GM10266 (cell line): Measurements from ENCODE around the gene AVPR1A.

Experiments used
- DNase-seq: peaks from one replicate; pipeline ENCODE4 v3.0.0; 2012; ENCODE audit errors: extremely low spot score
- TF ChIP-seq, protein P1 (sequence below): IDR thresholded peaks from 2 replicates; pipeline ENCODE4 v1.5.1; 2012; ENCODE audit warnings: mild to moderate bottlenecking, low read depth; ENCODE audit not compliant: control insufficient read depth, insufficient read depth; ENCODE audit errors: missing control alignments

AVPR1A gene

DNA sequence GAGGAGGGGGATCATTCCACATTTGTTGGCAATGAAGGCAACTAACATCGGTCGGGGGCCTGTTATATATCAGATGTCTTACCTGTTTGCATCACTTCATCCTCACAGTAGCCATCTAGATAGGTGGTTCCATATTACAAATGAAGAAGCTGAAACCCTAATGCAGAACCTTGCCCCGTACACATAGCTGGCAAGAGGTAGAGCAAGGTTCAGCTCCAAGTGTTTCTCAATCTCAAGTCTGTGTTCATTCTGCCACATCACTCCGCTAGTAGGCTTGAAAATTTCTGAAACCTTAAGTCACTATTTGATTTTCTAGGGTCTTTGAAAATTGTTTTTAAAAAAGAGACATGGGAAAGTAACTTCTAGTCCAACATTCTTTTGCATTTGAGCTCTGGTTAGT is 17.0 kb downstream of the AVPR1A start:
- no peak for DNase-seq
- TF ChIP-seq, protein P1, sequence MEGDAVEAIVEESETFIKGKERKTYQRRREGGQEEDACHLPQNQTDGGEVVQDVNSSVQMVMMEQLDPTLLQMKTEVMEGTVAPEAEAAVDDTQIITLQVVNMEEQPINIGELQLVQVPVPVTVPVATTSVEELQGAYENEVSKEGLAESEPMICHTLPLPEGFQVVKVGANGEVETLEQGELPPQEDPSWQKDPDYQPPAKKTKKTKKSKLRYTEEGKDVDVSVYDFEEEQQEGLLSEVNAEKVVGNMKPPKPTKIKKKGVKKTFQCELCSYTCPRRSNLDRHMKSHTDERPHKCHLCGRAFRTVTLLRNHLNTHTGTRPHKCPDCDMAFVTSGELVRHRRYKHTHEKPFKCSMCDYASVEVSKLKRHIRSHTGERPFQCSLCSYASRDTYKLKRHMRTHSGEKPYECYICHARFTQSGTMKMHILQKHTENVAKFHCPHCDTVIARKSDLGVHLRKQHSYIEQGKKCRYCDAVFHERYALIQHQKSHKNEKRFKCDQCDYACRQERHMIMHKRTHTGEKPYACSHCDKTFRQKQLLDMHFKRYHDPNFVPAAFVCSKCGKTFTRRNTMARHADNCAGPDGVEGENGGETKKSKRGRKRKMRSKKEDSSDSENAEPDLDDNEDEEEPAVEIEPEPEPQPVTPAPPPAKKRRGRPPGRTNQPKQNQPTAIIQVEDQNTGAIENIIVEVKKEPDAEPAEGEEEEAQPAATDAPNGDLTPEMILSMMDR = no peak

DNA sequence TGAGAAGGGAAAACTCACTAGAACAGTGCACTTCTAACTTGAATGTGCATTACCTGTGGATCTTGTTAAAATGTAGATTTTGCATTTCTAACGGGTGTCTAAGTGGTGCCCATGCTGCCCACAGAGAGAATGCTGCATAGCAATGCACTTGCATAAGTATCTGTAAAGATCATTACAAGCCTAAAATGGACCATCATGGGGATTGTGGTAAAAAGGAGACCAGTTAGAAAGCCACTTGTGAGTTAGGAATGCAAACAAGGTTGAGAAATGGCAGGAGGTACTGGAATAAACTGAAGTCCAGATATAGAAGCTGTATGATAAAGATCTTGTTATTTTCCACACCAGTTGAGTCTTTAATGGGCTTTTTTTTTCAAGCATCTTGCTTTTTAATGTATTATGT is 18.8 kb downstream of the AVPR1A start:
- TF ChIP-seq, protein P1 = no peak

DNA sequence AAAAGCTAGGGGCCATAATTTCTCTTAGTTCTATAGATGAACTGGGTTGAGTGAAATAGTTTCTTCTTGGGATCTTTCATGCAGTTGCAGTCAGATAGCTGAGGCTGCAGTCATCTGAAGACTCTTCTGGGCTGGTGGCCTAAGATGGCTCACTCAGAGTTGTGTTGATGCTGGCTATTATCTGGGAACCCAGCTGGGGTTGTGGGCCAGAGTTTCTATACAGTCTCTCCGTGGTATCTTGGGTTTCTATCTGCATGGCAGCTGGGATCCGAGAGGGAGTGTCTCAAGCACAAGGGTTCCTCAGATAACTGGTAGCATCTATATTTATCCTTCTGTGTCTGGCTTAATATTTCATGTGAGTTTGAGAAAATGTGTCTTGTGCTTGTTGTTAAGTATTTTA is 21.1 kb downstream of the AVPR1A start:
- DNase-seq = no peak
- TF ChIP-seq, protein P1 = no peak

More for the DNA sequence above, 18.8 kb downstream of the AVPR1A start:
- DNase-seq = no peak

DNA sequence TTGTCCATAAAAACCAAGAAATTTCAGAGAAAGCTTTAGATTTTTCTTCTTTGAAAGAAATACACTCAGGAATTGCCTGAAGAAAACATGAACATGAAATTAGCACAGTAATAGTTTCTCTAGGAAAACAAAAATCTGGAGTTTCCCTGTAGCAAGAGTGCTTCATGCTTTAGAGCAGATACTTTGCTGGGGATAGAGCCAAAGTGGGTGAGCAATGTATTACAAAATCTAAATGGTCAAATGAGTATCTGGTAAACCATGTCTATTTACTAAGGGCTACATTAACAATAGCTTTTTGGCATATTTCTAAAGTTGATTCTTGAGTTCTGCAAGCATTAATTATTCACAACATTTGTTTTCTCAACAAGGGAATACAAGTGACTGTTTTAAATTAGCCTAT is 26.2 kb downstream of the AVPR1A start:
- no peak for DNase-seq
- TF ChIP-seq, protein P1 = no peak

DNA sequence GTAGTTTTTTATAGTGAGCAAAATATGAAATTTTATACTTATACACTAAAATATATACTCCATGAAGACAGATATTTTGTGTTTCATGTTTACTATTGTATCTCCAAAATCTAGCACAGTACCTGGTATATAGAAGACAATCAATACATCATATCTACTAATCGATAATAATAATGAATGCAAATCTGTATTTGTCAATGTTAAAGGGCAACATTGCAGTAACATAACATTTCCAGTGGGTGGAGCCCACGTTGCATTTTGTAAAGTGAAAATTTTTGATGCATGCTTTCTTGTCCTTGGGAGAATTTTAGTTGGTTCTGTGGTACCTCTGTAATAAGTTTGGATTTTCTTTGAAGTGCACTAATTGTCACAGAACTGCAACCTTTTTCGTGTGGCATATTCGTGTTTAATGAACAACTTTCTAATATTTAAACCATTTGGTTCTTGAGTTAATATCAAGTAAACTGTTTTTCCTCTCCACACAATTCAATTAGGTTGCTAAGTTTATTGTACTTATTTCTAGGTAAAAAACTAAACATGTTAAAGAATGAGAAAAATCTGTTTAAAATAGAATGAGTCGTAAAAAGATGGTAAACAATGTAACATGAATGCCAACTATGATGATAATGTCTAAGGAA is 47.4 kb downstream of the AVPR1A start:
- TF ChIP-seq, protein P1 = peak; percentile 76
- peak; percentile 27 for DNase-seq

DNA sequence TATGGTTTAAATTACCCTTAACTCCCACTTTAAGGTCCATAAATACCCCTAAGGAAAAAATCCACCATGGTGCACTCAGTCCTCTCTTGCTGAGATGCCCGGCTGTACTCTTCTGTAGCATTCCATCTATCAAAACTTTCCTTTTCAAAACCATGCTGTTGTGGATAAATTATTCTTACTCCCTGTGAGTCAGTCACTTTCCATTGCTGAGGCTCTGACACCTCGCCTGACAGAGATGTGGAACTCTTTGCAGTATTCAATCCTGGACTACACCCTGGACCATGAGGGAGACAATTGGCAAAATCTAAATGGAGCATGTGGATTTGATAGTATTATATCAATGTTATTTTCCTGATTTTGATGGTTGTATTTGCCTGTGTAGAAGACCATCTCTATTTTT is 49.1 kb downstream of the AVPR1A start:
- no peak for DNase-seq
- TF ChIP-seq, protein P1 = no peak

DNA sequence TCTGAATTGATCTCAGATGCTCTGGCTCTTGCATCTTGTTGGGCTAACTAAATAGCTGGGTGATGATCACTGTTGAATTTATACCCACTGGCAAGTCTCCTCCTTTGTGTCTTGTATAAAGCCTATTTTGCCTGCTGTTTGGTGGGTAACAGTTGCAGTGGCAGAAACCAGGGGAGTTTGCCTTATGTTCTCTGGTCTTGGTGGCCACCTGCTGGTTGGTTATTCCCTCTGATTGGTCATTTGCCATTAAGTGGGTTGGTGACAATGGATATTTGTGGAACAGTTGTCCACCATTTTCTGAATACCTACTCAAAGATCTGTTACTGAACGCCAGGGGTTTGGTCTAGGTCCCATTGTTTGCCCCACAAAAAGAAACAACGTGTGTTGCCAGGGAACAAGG is 52.1 kb downstream of the AVPR1A start:
- DNase-seq = no peak
- TF ChIP-seq, protein P1 = no peak
